Loucy (cell line): ENCODE results near the gene ACSF2.

Source experiments
- EZH2phosphoT487 ChIP-seq: fragments of 200-600 bp; IDR thresholded peaks from 2 replicates; pipeline ENCODE4 v1.6.1; 2018; ENCODE audit warnings: antibody characterized with exemption, mild to moderate bottlenecking, moderate library complexity, borderline replicate concordance
- TF ChIP-seq, protein P1 (sequence below): fragments of 200-600 bp; sonication (generic); conservative IDR thresholded peaks from 2 replicates; pipeline ENCODE4 v1.5.1; 2014; ENCODE audit warnings: mild to moderate bottlenecking, antibody characterized with exemption, low read length

DNA sequence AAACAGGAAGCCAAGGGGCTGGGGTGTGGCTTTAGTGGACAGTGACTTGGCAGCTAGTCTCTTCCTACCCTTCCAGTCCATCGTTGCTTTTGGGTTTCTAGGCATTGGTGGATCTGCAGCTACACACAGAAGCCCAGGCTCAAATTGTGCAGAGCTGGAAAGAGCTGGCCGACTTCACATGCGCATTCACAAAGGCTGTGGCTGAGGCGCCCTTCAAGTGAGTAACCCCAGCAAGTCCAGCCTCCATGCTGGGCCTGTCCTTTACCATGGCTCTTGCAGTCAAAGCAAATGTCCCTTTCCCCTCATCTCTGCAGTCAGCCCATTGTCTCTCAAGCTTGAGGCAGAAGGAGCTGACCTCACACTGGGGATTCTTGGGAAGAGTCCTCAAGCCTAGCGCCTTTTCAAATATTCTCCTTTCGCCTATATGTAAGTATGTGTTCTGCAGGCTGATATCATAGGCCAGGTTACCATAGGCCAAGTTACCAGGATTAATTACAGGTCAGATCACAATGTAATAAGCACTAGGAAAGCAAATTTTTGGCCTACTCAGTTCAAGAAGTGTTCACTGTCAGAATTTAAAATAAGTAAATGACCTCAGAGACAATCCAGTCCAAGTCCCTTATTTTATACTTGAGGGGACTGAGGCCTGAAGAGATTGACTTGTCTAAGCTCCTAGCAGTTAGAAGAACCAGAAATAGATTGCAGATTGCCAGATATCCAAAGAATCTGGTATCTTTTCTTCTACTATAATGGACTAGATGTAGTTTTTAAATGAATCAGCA is 46.5 kb upstream of the ACSF2 start:
- TF ChIP-seq, protein P1, sequence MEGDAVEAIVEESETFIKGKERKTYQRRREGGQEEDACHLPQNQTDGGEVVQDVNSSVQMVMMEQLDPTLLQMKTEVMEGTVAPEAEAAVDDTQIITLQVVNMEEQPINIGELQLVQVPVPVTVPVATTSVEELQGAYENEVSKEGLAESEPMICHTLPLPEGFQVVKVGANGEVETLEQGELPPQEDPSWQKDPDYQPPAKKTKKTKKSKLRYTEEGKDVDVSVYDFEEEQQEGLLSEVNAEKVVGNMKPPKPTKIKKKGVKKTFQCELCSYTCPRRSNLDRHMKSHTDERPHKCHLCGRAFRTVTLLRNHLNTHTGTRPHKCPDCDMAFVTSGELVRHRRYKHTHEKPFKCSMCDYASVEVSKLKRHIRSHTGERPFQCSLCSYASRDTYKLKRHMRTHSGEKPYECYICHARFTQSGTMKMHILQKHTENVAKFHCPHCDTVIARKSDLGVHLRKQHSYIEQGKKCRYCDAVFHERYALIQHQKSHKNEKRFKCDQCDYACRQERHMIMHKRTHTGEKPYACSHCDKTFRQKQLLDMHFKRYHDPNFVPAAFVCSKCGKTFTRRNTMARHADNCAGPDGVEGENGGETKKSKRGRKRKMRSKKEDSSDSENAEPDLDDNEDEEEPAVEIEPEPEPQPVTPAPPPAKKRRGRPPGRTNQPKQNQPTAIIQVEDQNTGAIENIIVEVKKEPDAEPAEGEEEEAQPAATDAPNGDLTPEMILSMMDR, result no peak
- no peak for TF ChIP-seq EZH2phosphoT487
